T-helper 1 cell treated with Interleukin-12 subunit alpha and Interleukin-12 subunit beta and Interleukin-4 antibody, amounts not matched to agents 30 μg/mL and 1 μg/mL, for 36 hours (primary cell): ENCODE results near the gene SLC39A3.

Experiments
- H3K27ac Mint-ChIP-seq: one replicate; pipeline ENCODE4 v1.8.0; 2021; ENCODE audit warnings: mild to moderate bottlenecking, mixed read lengths
- H3K27me3 Mint-ChIP-seq: one replicate; pipeline ENCODE4 v1.8.0; 2021; ENCODE audit warnings: low read depth, mixed read lengths
- H3K36me3 Mint-ChIP-seq: one replicate; pipeline ENCODE4 v1.8.0; 2021; ENCODE audit warnings: low read depth, mixed read lengths
- H3K4me1 Mint-ChIP-seq: one replicate; pipeline ENCODE4 v1.8.0; 2021; ENCODE audit warnings: low read depth, mixed read lengths
- H3K4me3 Mint-ChIP-seq: one replicate; pipeline ENCODE4 v1.8.0; 2021; ENCODE audit warnings: mild to moderate bottlenecking, moderate library complexity, mixed read lengths
- H3K9me3 Mint-ChIP-seq: one replicate; pipeline ENCODE4 v1.8.0; 2021; ENCODE audit warnings: mixed read lengths

Gene SLC39A3

DNA sequence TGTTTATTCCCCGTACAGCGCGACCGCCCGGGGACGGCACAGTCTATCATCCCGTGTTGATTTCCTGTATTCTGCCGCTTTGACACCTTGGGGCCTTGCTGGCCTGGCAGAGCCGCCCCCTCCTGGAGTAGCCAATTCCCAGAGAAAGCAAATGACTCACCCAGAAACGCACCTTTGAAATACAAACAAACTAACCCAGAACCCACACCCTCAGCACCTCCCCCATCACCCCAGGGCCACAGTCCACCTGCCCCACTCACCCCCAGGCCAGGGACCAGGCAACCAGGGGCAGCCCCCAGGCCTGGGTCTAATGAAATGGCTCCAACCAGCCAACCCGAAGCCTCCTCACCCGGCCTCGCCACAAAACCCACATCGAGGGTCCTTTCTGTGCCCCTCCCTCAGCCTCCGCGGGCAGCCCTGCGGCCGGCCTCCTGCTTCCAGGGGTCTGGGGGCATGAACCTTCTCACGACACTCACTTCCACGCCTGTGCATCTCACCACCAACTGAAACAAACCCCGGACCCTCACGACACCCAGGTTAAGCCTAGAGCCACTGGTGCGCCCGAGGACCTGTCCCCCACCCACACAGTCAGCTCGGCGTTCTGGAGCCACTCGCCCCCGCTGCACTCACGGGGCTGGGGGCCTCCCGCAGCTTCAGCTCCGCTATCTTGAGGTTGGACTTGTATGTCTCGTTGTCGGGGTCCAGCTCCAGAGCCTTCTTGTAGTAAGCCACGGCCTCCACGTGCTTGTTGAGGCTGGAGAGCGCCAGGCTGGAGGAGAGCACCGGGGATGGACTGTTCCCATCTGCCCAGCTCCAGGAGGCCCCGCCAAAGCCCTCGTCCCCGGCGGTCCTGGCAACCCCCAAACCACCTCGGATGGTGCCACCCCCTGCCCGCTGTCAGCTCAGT is 22.3 kb upstream of the SLC39A3 start:
- Mint-ChIP-seq H3K4me3 (no peak overlapping the region), H3K27me3 (no peaks in the 10 kb centered on the region)

DNA sequence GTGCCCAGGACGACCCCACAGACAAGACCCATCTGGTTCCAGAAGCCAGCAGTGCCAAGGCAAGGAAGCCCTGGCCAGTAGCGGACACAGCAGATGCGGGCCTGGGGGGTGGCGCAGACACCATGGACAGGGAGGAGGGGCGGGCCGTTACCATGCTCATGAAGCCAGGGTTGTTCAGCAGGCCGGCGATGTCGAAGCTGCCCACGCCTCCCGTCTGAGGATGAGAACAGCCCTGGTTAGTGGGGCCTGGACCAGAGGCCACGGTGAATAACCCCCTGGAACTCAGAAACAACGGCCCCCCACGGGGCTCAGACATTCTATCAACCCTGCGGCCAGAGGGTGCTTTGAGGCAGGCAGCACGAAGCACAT is 21.5 kb upstream of the SLC39A3 start:
- no peak overlapping the region for H3K27ac Mint-ChIP-seq
- no peaks in the 10 kb centered on the region for H3K4me1 Mint-ChIP-seq

More for the DNA sequence above, 22.3 kb upstream of the SLC39A3 start:
- no peaks in the 10 kb centered on the region for H3K4me1 Mint-ChIP-seq
- no peaks in the 10 kb centered on the region for H3K9me3 Mint-ChIP-seq
- H3K36me3 Mint-ChIP-seq = peaks cover 13% of the 10 kb centered on the region
- H3K27ac Mint-ChIP-seq = no peak overlapping the region

GRCh38 chr19:2759965-2760364 is 20.1 kb upstream of the SLC39A3 start:
- Mint-ChIP-seq H3K27ac (no peak overlapping the region), H3K4me1 (no peaks in the 10 kb centered on the region), H3K36me3 (peaks cover 14% of the 10 kb centered on the region)

More for the DNA sequence above, 21.5 kb upstream of the SLC39A3 start:
- Mint-ChIP-seq H3K4me3 (no peak overlapping the region), H3K9me3 (no peaks in the 10 kb centered on the region), H3K27me3 (no peaks in the 10 kb centered on the region), H3K36me3 (peaks cover 11% of the 10 kb centered on the region)

GRCh38 chr19:2759362-2759761 is 19.5 kb upstream of the SLC39A3 start:
- peaks cover 12% of the 10 kb centered on the region for H3K36me3 Mint-ChIP-seq
- no peaks in the 10 kb centered on the region for H3K9me3 Mint-ChIP-seq
- H3K27me3 Mint-ChIP-seq = no peaks in the 10 kb centered on the region
- no peaks in the 10 kb centered on the region for H3K4me1 Mint-ChIP-seq
- no peak overlapping the region for H3K4me3 Mint-ChIP-seq
- no peak overlapping the region for H3K27ac Mint-ChIP-seq

More at GRCh38 chr19:2759965-2760364, 20.1 kb upstream of the SLC39A3 start:
- Mint-ChIP-seq H3K4me3 (no peak overlapping the region), H3K9me3 (no peaks in the 10 kb centered on the region), H3K27me3 (no peaks in the 10 kb centered on the region)

- no peak overlapping the region for H3K4me3 Mint-ChIP-seq
- H3K27me3 Mint-ChIP-seq = no peaks in the 10 kb centered on the region
- H3K9me3 Mint-ChIP-seq = no peaks in the 10 kb centered on the region
- no peaks in the 10 kb centered on the region for H3K4me1 Mint-ChIP-seq
- no peak overlapping the region for H3K27ac Mint-ChIP-seq
- peaks cover 12% of the 10 kb centered on the region for H3K36me3 Mint-ChIP-seq
These were observed 18.9 kb upstream of the SLC39A3 start for GRCh38 chr19:2758601-2759313.

DNA sequence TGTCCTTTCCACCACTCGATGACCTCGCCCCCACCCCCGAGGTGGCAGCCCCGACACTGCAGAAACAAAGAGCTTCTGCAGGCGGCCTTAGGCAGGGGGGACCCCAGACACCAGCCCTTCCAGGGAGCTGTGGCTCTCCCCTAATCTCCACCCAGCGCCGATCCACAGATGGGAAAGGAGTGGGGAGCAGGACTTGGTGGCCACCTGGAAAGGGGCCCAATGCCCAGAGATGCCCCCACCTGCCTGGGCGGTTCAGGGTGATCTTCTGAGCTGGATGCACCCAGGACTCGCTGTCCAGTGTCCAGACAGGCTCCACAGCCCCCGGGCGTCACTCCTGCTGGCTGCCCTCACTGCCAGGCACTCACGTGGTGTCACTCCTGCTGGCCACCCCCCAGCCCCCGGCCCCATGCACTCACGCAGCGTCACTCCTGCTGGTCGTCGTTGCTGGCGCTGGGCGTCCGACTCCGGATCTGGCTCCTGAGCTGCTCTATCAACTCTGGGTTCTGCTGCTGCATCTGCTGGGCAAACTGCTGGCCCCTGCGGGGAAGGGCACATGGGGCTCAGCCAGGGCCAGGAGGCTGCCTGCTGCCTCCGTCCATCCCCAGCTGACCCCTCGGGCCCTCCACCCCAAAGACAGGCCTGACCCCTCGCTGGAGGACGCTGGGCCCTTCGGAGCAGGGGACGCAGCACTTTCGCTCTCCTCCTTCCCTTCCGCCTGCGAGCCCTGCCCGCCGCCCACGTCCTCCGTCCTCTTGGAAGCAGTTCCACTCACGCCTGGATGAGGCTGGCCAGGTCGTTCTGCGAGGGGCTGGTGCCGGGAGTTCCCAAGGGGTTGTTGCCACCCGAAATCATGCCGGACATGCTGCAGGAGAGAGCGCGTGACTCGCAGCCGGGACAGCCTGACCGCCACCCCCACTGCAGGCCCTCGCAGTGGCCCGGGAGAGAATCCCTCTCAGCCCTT is 17.4 kb upstream of the SLC39A3 start:
- H3K9me3 Mint-ChIP-seq = no peaks in the 10 kb centered on the region
- no peak overlapping the region for H3K4me3 Mint-ChIP-seq
- H3K36me3 Mint-ChIP-seq = peaks cover 12% of the 10 kb centered on the region
- H3K27me3 Mint-ChIP-seq = no peaks in the 10 kb centered on the region
- no peak overlapping the region for H3K27ac Mint-ChIP-seq
- H3K4me1 Mint-ChIP-seq = no peaks in the 10 kb centered on the region

- Mint-ChIP-seq H3K4me3 (no peak overlapping the region), H3K27ac (no peak overlapping the region), H3K9me3 (no peaks in the 10 kb centered on the region), H3K4me1 (no peaks in the 10 kb centered on the region), H3K36me3 (peaks cover 12% of the 10 kb centered on the region), H3K27me3 (no peaks in the 10 kb centered on the region)
These were observed 16.7 kb upstream of the SLC39A3 start for GRCh38 chr19:2756477-2756876.

DNA sequence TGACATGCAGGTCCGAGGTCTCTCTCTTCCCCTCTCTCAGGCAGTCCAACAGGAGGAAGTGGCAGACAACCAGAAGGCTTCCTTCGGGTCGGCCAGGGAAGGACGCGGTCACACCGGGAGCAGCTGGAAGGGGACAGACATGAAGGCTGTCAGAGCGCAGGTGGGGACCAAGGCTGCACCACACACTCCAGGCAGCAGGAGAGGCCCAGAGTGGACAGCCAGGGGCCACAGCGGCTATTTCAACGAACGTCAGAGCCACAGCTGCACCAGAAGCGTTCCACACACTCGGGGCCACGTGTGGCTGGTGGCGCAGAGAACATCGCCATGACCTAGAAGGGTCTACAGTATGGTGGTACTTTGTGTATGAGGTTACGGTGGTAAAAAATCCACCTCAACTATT is 16.0 kb upstream of the SLC39A3 start:
- peaks cover 12% of the 10 kb centered on the region for H3K36me3 Mint-ChIP-seq
- no peaks in the 10 kb centered on the region for H3K27me3 Mint-ChIP-seq
- no peaks in the 10 kb centered on the region for H3K4me1 Mint-ChIP-seq
- no peak overlapping the region for H3K27ac Mint-ChIP-seq
- H3K9me3 Mint-ChIP-seq = no peaks in the 10 kb centered on the region
- no peak overlapping the region for H3K4me3 Mint-ChIP-seq

DNA sequence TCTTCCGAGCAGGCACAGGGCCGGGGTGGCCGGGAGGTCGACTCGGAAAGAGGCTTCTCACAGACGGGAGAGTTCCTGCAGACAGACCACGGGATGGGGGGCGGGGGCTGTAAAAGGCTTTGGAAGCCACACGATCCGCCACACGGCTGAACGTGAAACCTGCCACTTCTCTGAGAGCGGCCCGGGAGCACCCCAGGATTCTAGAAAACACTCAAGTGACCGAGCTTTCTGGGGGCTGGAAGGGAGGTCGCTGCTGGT is 15.6 kb upstream of the SLC39A3 start:
- Mint-ChIP-seq H3K36me3 (peaks cover 12% of the 10 kb centered on the region), H3K9me3 (no peaks in the 10 kb centered on the region), H3K4me3 (no peak overlapping the region), H3K4me1 (no peaks in the 10 kb centered on the region), H3K27ac (no peak overlapping the region), H3K27me3 (no peaks in the 10 kb centered on the region)

GRCh38 chr19:2754659-2755447 is 15.0 kb upstream of the SLC39A3 start:
- H3K9me3 Mint-ChIP-seq = no peaks in the 10 kb centered on the region

GRCh38 chr19:2751438-2751830 is 11.6 kb upstream of the SLC39A3 start:
- Mint-ChIP-seq H3K4me1 (peaks cover 2% of the 10 kb centered on the region), H3K27ac (no peak overlapping the region), H3K9me3 (no peaks in the 10 kb centered on the region), H3K4me3 (no peak overlapping the region), H3K27me3 (no peaks in the 10 kb centered on the region), H3K36me3 (peaks cover 3% of the 10 kb centered on the region)

More at GRCh38 chr19:2754659-2755447, 15.0 kb upstream of the SLC39A3 start:
- no peaks in the 10 kb centered on the region for H3K4me1 Mint-ChIP-seq
- H3K36me3 Mint-ChIP-seq = peaks cover 12% of the 10 kb centered on the region
- H3K27ac Mint-ChIP-seq = no peak overlapping the region
- H3K4me3 Mint-ChIP-seq = no peak overlapping the region
- H3K27me3 Mint-ChIP-seq = no peaks in the 10 kb centered on the region

- H3K27ac Mint-ChIP-seq = no peak overlapping the region
- H3K4me3 Mint-ChIP-seq = no peak overlapping the region
- H3K4me1 Mint-ChIP-seq = peaks cover 2% of the 10 kb centered on the region
- H3K9me3 Mint-ChIP-seq = no peaks in the 10 kb centered on the region
- H3K36me3 Mint-ChIP-seq = peaks cover 3% of the 10 kb centered on the region
- no peaks in the 10 kb centered on the region for H3K27me3 Mint-ChIP-seq
These were observed 11.1 kb upstream of the SLC39A3 start for GRCh38 chr19:2750808-2751437.

DNA sequence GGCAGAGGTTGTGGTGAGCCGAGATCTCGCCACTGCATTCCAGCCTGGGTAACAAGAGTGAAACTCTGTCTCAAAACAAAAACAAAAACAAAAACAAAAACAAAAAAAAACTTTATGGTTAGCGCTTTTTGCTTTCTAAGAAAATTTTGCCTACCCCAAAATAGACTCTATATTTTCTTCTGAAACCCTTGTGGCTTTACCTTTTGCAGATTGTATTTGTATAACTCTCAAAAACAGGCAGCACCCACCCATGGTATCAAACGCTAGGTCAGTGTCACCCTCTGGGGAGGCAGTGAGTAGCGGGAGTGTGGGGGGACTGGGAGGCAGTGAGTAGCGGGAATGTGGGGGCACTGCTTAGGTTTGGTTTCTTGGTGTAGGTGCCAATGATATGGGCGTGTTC is 7.5 kb upstream of the SLC39A3 start:
- Mint-ChIP-seq H3K27ac (no peak overlapping the region), H3K4me1 (peaks cover 2% of the 10 kb centered on the region), H3K4me3 (no peak overlapping the region), H3K9me3 (no peaks in the 10 kb centered on the region), H3K36me3 (no peaks in the 10 kb centered on the region), H3K27me3 (peaks cover 10% of the 10 kb centered on the region)
